ENCODE results near the gene WAC.

Gene WAC

DNA sequence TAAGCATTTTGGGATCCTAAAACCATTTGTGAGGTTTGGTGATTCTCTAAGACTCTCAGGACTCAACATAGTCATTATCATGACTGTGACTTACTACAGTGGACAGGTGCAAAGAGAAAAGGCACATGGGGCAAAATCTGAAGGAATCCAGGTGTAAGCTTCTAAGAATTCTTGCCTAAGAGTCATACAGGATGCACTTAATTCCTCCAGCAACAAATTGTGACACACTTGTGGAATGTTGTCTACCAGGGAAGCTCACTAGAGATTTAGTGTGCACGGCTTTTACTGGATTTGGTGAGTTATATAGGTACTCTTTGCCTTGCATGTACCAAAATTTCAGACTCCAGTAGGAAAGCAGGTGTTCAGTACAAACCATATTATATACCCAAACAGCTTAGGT is 47.9 kb downstream of the WAC start:
- H3K4me3 ChIP-seq (replicated peaks; ENCODE audit: low read depth, low read length) = no peak overlapping the region
- DNase-seq (ENCODE audit: low read depth) = no peak
- TF ChIP-seq, protein P1, sequence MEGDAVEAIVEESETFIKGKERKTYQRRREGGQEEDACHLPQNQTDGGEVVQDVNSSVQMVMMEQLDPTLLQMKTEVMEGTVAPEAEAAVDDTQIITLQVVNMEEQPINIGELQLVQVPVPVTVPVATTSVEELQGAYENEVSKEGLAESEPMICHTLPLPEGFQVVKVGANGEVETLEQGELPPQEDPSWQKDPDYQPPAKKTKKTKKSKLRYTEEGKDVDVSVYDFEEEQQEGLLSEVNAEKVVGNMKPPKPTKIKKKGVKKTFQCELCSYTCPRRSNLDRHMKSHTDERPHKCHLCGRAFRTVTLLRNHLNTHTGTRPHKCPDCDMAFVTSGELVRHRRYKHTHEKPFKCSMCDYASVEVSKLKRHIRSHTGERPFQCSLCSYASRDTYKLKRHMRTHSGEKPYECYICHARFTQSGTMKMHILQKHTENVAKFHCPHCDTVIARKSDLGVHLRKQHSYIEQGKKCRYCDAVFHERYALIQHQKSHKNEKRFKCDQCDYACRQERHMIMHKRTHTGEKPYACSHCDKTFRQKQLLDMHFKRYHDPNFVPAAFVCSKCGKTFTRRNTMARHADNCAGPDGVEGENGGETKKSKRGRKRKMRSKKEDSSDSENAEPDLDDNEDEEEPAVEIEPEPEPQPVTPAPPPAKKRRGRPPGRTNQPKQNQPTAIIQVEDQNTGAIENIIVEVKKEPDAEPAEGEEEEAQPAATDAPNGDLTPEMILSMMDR (IDR thresholded peaks at IDR 0.05; ENCODE audit: low read length, missing control alignments) = no peak

DNA sequence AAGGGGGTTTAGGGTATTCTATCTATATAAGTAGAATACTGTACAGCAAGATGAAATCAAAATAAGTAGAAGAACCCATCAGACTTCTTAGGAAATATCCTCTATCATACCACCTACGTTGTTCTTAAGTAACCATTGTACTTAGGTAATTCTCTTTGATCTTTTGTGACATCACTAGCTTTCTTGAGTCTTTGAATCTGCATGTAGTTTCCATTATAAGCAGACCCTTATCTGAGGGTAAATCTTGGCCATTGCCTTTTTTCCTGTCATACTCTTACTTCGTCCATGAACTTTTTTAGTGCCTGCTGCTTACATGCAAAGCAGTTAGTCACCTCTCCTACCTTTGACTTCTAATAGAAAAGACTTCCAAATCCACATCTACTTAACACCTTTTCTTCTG is 49.0 kb downstream of the WAC start:
- no peak for DNase-seq (ENCODE audit: low read depth)
- TF ChIP-seq, protein P1 (IDR thresholded peaks at IDR 0.05; ENCODE audit: low read length, missing control alignments) = no peak
- no peak overlapping the region for H3K4me3 ChIP-seq (replicated peaks; ENCODE audit: low read depth, low read length)

GRCh38 chr10:28585076-28585475 is 52.2 kb downstream of the WAC start:
- H3K4me3 ChIP-seq (replicated peaks; ENCODE audit: low read depth, low read length) = no peak overlapping the region
- no peak for DNase-seq (ENCODE audit: low read depth)
- TF ChIP-seq, protein P1 (IDR thresholded peaks at IDR 0.05; ENCODE audit: low read length, missing control alignments) = no peak

- H3K4me3 ChIP-seq (replicated peaks; ENCODE audit: low read depth, low read length) = no peak overlapping the region
- TF ChIP-seq, protein P1 (IDR thresholded peaks at IDR 0.05; ENCODE audit: low read length, missing control alignments) = no peak
- no peak for DNase-seq (ENCODE audit: low read depth)
These were observed 53.3 kb downstream of the WAC start for GRCh38 chr10:28586176-28586575.

DNA sequence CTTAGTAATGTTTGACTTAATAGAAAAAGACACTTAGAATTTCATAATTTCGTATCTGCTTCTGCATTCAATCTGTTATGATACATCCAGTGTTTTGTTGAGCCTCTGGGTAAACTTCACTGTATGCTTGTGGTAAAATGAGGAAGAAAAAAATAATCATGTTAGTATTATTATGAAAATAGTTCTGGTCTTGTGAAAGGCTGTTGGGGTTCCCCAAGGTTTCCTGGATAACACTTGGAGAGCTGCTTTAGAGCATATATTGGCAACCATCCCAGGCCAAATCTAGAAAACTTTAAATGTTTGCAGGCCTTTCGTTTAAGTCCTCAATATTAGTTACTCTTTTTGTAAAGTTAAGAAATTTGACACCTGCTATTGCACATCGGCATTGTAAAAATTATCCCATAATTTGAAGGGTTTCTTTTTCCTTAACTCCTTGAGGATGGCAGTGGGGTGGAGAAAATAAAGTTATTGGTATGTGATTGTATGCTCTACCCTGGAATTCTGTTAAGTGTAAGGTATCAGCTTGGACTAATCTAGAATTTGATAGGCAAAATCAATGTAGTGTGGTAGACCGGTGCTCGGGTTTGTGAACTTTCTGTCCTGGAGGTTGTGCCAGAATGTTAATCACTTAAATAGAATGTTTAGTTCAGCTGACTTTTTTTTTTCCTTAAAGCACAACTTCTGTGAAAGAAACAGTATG is 54.5 kb downstream of the WAC start:
- DNase-seq (ENCODE audit: low read depth) = peak; percentile 58
- no peak overlapping the region for H3K4me3 ChIP-seq (replicated peaks; ENCODE audit: low read depth, low read length)
- TF ChIP-seq, protein P1 (IDR thresholded peaks at IDR 0.05; ENCODE audit: low read length, missing control alignments) = no peak

GRCh38 chr10:28587970-28588290 is 55.0 kb downstream of the WAC start:
- DNase-seq (ENCODE audit: low read depth) = peak; percentile 79
- TF ChIP-seq, protein P1 (IDR thresholded peaks at IDR 0.05; ENCODE audit: low read length, missing control alignments) = no peak
- no peak overlapping the region for H3K4me3 ChIP-seq (replicated peaks; ENCODE audit: low read depth, low read length)

DNA sequence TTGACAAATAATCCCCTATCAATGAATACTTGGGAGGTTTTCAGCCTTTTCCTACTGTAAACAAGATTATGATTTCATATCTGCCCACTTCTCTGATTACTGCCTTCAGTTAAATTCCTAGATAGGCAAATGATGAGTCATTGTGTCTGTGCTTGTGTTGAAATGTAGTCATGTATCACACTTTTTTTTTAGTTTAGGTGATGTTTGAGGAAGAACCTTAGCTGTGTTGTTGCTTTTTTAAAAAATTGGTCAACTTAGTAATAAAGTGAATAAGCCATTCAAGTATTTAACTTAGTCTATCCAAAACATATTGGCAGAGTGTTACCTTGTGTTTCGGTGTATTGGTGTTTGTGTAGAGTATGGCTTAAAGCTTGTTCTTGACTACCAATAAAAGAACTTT is 60.0 kb downstream of the WAC start:
- TF ChIP-seq, protein P1 (IDR thresholded peaks at IDR 0.05; ENCODE audit: low read length, missing control alignments) = no peak
- peak; percentile 72 for DNase-seq (ENCODE audit: low read depth)
- no peak overlapping the region for H3K4me3 ChIP-seq (replicated peaks; ENCODE audit: low read depth, low read length)

Data from fibroblast of pulmonary artery (primary cell).